Neural progenitor cell (in vitro differentiated cells): ENCODE measurements around the gene PPP2R5C. TPM values are rescaled to one million over a fixed set of nuclear protein-coding genes. Genes with fewer than 3 reads are reported as not detected.

Experiments used
- DNase-seq: peaks from one replicate; pipeline ENCODE4 v3.0.0-alpha.2; 2016; ENCODE audit warnings: low spot score
- H2AFZ ChIP-seq: fragments of 200-600 bp; sonication (generic); replicated peaks from 2 replicates; pipeline ENCODE4 v1.6.1; 2016; ENCODE audit warnings: antibody characterized with exemption
- H3F3A ChIP-seq: fragments of 200-600 bp; sonication (generic); 2 replicates; pipeline ENCODE4 v1.6.1; 2016; ENCODE audit warnings: antibody characterized with exemption, low read depth
- H3K27ac ChIP-seq: fragments of 200-600 bp; sonication (generic); 2 replicates; pipeline ENCODE4 v1.5.1; 2016; ENCODE audit warnings: mild to moderate bottlenecking
- H3K27me3 ChIP-seq: fragments of 200-600 bp; sonication (generic); 2 replicates; pipeline ENCODE4 v1.6.1; 2016; ENCODE audit warnings: mild to moderate bottlenecking, moderate library complexity
- H3K36me3 ChIP-seq: fragments of 200-600 bp; sonication (generic); 2 replicates; pipeline ENCODE4 v1.5.1; 2016
- H3K4me1 ChIP-seq: fragments of 200-600 bp; sonication (generic); 2 replicates; pipeline ENCODE4 v1.6.1; 2016; ENCODE audit warnings: mixed run types
- H3K4me2 ChIP-seq: fragments of 200-600 bp; sonication (generic); 2 replicates; pipeline ENCODE4 v1.6.1; 2016
- H3K4me3 ChIP-seq: fragments of 200-600 bp; sonication (generic); 2 replicates; pipeline ENCODE4 v1.5.1; 2016
- H3K79me2 ChIP-seq: fragments of 200-600 bp; sonication (generic); 2 replicates; pipeline ENCODE4 v1.6.1; 2016; ENCODE audit warnings: low read depth
- H3K9ac ChIP-seq: fragments of 200-600 bp; sonication (generic); 2 replicates; pipeline ENCODE4 v1.6.1; 2016
- H3K9me3 ChIP-seq: fragments of 200-600 bp; sonication (generic); 2 replicates; pipeline ENCODE4 v1.5.1; 2016; ENCODE audit warnings: low read depth
- H4K20me1 ChIP-seq: fragments of 200-600 bp; sonication (generic); 2 replicates; pipeline ENCODE4 v1.6.1; 2016; ENCODE audit warnings: low read depth
- H3K27ac Mint-ChIP-seq: 3 replicates; pipeline ENCODE4 v1.8.0; 2021; ENCODE audit warnings: mixed read lengths
- H3K27me3 Mint-ChIP-seq: 2 replicates; pipeline ENCODE4 v1.8.0; 2022; ENCODE audit warnings: low read depth, mild to moderate bottlenecking, inconsistent platforms, moderate library complexity, mixed read lengths; ENCODE audit not compliant: insufficient read depth
- H3K36me3 Mint-ChIP-seq: 3 replicates; pipeline ENCODE4 v1.8.0; 2021; ENCODE audit warnings: mixed read lengths
- H3K4me1 Mint-ChIP-seq: 3 replicates; pipeline ENCODE4 v1.8.0; 2021; ENCODE audit warnings: mixed read lengths
- H3K4me3 Mint-ChIP-seq: 3 replicates; pipeline ENCODE4 v1.8.0; 2021; ENCODE audit warnings: mild to moderate bottlenecking, moderate library complexity, mixed read lengths
- H3K9me3 Mint-ChIP-seq: 3 replicates; pipeline ENCODE4 v1.8.0; 2020; ENCODE audit warnings: mixed read lengths
- CTCF ChIP-seq: fragments of 200-600 bp; sonication (generic); IDR thresholded peaks from 2 replicates; pipeline ENCODE4 v1.5.1; 2017; ENCODE audit warnings: antibody characterized with exemption, mild to moderate bottlenecking
- EZH2 ChIP-seq: fragments of 200-600 bp; sonication (generic); IDR thresholded peaks from 2 replicates; pipeline ENCODE4 v1.6.1; 2017; ENCODE audit warnings: antibody characterized with exemption, mild to moderate bottlenecking, moderate library complexity
- EZH2phosphoT487 ChIP-seq: fragments of 200-600 bp; sonication (generic); IDR thresholded peaks from 2 replicates; pipeline ENCODE4 v1.6.1; 2017; ENCODE audit warnings: antibody characterized with exemption
- total RNA-seq: library from RNA; depleted of rRNA; stranded (reverse); fragments of >200 nt; gene quantifications from 2 replicates; pipeline ENCODE4 v1.2.3, GENCODE V29; 2015; ENCODE audit warnings: low replicate concordance

Gene PPP2R5C
- total RNA-seq, 1 donor from 2014 or later: 183 TPM

- Histone ChIP-seq H2AFZ (peak overlapping the region; percentile 80), H3K79me2 (peaks cover 5% of the 10 kb centered on the region), H3K27ac (no peak overlapping the region), H3K4me3 (peak overlapping the region; percentile 95), H3K27me3 (peaks cover 30% of the 10 kb centered on the region), H4K20me1 (peaks cover 13% of the 10 kb centered on the region), H3F3A (peaks cover 17% of the 10 kb centered on the region), H3K9ac (peak overlapping the region; percentile 44), H3K9me3 (no peaks in the 10 kb centered on the region), H3K36me3 (no peaks in the 10 kb centered on the region), H3K4me1 (peaks cover 5% of the 10 kb centered on the region), H3K4me2 (peak overlapping the region; percentile 84)
- H3K27me3 Mint-ChIP-seq: peaks cover 13% of the 10 kb centered on the region
- peak; percentile 39 for DNase-seq
- peaks cover 11% of the 10 kb centered on the region for H3K36me3 Mint-ChIP-seq
- peak overlapping the region; percentile 96 for H3K4me3 Mint-ChIP-seq
- TF ChIP-seq CTCF (no peak), EZH2 (peak; percentile 27), EZH2phosphoT487 (no peak)
- no peak overlapping the region for H3K27ac Mint-ChIP-seq
- no peaks in the 10 kb centered on the region for H3K9me3 Mint-ChIP-seq
- peaks cover 14% of the 10 kb centered on the region for H3K4me1 Mint-ChIP-seq
These were observed 496 bp downstream of the PPP2R5C start for GRCh38 chr14:101761881-101762529.

- peaks cover 9% of the 10 kb centered on the region for H3K27me3 Mint-ChIP-seq
- no peaks in the 10 kb centered on the region for H3K9me3 Mint-ChIP-seq
- peak overlapping the region; percentile 80 for H2AFZ ChIP-seq
- peaks cover 5% of the 10 kb centered on the region for H3K4me1 ChIP-seq
- peak overlapping the region; percentile 95 for H3K4me3 ChIP-seq
- no peaks in the 10 kb centered on the region for H3K36me3 ChIP-seq
- peak overlapping the region; percentile 18 for H3K9ac ChIP-seq
- H3K9me3 ChIP-seq: no peaks in the 10 kb centered on the region
- H3K36me3 Mint-ChIP-seq: peaks cover 11% of the 10 kb centered on the region
- peaks cover 5% of the 10 kb centered on the region for H3K79me2 ChIP-seq
- no peak for DNase-seq
- peaks cover 14% of the 10 kb centered on the region for H3K4me1 Mint-ChIP-seq
- peak overlapping the region; percentile 26 for H3K27ac Mint-ChIP-seq
- TF ChIP-seq CTCF: no peak
- TF ChIP-seq EZH2: no peak
- no peak for TF ChIP-seq EZH2phosphoT487
- H3F3A ChIP-seq: peaks cover 17% of the 10 kb centered on the region
- H3K4me2 ChIP-seq: peak overlapping the region; percentile 84
- H3K27ac ChIP-seq: no peak overlapping the region
- peak overlapping the region; percentile 96 for H3K4me3 Mint-ChIP-seq
- peaks cover 13% of the 10 kb centered on the region for H4K20me1 ChIP-seq
- H3K27me3 ChIP-seq: peaks cover 30% of the 10 kb centered on the region
These were observed 1.1 kb downstream of the PPP2R5C start for GRCh38 chr14:101762530-101763101.

DNA sequence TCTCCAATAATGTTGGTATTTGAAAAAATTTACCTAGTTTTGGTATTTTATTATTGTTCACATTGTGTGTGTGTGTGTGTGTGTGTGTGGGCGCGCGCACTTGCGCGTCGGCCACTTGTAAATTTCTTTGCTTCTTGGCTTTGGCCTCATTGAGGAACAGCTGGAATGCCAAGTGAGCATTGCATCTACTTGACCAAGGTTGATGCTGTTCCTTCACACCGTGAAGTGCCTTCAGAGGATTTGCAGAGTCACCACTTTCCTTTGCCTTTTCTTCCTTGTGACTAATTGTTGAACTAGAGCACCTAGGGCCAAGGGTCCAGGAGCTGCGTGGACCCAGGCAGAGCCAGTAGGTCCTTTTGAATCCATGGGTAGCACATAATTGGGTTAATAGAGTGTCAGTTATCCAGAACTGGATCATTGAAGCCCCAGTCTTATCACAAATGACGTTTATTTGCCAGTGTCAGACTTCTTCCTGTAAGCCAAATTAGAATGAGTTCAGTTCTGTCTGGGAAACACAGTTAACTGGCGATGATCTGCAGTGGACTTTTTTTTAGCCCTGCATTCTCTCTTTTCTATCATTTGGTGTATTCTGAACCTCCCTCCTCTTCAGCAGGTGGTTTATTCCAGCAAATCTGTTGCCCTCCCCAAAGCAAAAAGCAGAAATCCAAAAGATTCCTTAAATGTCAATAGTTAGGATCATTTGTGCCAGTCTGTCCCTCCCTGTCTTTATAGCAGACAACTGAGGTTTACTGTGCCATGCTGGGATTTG, 2.6 kb downstream of the PPP2R5C start:
- Histone ChIP-seq H2AFZ (no peak overlapping the region), H3K27me3 (peaks cover 21% of the 10 kb centered on the region), H3K9ac (no peak overlapping the region), H3K4me2 (no peak overlapping the region), H4K20me1 (peaks cover 13% of the 10 kb centered on the region), H3F3A (peaks cover 17% of the 10 kb centered on the region), H3K27ac (no peak overlapping the region), H3K79me2 (peaks cover 5% of the 10 kb centered on the region), H3K4me3 (no peak overlapping the region), H3K9me3 (no peaks in the 10 kb centered on the region), H3K36me3 (no peaks in the 10 kb centered on the region), H3K4me1 (peaks cover 5% of the 10 kb centered on the region)
- no peak overlapping the region for H3K27ac Mint-ChIP-seq
- H3K36me3 Mint-ChIP-seq: peaks cover 13% of the 10 kb centered on the region
- H3K27me3 Mint-ChIP-seq: peaks cover 6% of the 10 kb centered on the region
- H3K4me3 Mint-ChIP-seq: peak overlapping the region; percentile 72
- no peaks in the 10 kb centered on the region for H3K9me3 Mint-ChIP-seq
- peaks cover 14% of the 10 kb centered on the region for H3K4me1 Mint-ChIP-seq
- no peak for DNase-seq
- TF ChIP-seq EZH2phosphoT487: no peak
- TF ChIP-seq EZH2: no peak
- TF ChIP-seq CTCF: no peak
